DMS153 treated with DMSO at 0.1 percent for 48 hours (cell line): ENCODE results near the gene GLO1.

ENCODE experiments used
- DNase-seq: peaks from one replicate; lab custom pipeline; 2025; ENCODE audit not compliant: unreplicated experiment; lab: John Stamatoyannopoulos, UW

Gene GLO1

DNA sequence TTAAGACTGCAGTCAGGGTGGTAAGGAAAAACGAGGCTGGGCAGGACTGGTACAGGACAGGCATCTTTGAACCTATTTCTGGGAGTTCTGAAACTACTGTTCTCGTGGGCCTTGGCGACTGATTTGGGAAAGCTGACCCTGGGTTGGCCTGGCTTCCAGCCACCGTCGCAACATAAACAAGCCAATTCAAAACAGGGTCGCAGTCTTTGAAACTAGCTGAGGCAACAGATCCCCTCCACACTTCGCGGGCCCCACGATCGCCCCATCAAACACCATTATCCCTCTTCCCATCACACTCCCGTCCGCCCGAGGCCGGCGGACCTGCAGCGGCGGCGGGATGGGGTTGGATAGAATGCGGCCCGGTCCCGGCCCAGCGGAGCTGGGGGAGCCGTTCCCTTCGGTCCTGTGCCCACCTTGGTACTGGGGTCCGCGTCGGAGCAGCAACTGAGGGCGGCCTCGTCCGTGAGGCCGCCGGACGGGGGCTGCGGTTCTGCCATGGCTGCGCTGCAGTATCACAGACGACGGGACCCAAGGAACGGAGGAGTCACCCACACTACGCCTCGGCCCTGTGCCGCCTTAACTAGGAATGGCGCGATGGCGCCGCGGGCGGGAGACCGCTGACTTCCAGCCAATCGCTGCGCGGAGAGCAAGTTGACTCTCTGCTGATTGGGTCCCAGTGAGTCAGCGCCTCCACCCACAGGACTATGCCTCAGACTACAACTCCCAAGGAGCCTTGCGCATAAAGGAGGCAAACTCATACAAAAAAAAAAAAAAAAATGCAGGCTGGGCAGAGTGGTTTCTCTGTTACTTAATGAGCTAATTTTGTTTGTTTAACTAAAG is at the start of gene GLO1:
Gene GLO1 (minus strand): TSS at position 588 of the 840 bp plus-strand sequence. CDS start 91 bp downstream, at position 497.
- peak; percentile 93 for DNase-seq

DNA sequence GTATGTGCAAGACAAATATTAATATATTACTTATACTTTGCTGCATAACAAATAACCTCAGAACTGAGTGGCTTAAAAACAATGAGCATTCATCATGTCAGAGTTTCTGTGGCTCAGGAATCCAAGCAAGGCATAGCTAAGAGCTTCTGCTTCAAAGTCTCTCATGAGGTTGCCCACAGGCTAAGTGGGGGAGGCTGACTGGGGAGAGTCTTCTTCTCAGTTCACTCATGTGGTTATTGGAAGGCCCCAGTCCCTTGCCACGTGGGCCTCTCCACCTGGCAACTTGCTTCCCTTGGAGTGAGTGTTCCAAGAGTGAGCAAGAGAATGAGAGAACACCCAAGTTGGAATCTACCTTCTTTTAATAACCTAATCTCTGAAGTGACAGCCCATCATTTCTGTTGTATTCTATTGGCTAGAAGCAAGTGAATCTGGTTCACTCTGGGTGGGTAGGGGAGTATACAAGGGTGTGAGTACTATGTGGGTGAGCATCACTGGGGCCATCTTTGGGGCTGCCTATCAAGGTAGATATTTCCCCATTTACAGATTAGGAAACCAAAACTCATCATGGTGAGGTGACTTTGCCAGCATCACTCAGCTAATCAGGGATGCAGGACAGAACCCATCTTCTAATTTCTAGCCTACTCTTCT is 48.1 kb upstream of the GLO1 start:
- DNase-seq: no peak

DNA sequence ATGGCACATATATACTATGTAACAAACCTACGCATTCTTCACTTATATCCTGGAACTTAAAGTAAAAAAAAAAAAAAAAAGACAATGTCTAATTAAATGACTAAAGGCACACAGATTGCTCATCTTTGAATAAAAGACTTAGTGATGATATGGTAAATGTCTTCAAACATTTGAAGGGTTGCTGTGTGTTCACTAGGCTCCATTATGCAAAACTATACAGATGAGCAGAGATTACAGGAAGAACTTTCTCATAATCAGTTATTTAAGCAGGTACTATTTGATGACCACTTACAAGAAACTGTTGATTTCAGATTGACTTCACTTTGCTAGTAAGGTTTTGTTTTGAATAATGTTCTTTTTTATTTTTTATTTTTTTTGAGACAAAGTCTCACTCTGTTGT is 46.5 kb upstream of the GLO1 start:
- no peak for DNase-seq

DNA sequence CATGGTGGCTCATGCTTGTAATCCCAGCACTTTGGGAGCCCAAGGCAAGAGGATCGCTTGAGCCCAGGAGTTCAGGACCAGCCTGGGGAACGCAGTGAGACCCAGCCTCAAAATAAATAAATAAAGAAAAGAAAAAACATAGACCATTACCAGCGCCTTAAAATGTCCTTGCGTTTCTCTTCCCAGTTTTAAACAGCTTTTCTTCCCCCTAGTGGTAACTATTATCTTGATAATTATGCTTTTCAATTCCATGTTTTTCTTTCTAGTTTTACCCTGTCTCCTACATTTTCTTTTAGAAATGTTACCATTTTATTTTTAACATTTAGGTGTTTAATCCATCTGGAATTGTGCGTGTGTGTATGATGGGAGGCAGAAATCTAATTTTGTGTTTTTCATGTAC is 36.6 kb upstream of the GLO1 start:
- no peak for DNase-seq

DNA sequence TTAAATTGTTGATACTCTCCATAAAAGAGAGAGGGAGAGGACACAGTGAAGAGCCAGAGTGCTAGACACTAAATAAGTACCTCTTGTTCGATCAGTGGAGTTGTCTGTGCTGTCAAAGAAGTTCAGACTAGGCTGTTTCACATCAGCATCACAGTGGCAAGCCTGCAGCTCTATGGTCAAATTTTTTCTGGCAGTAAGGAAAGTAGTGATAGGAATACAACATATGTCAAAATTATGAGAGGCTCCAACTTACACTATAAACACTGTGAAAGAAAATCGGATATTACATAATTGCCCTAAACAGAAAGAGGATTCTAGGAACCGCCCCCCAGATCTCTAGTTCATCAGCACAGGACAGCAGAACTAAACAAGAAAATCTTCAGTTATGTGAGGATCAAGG is 35.3 kb upstream of the GLO1 start:
- no peak for DNase-seq

DNA sequence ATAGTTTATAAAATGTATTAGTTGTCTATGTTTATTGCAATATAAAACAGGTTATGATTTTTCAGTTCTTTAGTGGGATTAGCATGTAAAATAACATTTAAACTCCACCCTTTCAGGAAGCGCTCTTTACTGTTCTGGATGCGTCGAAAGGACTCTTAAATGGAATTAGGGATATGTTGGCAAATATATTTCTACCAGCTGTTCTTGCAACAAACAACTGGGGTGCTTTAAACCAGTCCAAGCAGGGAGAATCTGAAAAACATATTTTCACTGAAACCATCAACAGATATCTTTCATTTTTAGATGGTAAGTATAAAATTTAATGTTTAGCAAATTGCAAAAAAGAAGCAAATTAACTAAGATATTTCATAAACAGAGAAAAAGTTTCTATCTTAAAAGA is 34.0 kb upstream of the GLO1 start:
- DNase-seq: no peak

DNA sequence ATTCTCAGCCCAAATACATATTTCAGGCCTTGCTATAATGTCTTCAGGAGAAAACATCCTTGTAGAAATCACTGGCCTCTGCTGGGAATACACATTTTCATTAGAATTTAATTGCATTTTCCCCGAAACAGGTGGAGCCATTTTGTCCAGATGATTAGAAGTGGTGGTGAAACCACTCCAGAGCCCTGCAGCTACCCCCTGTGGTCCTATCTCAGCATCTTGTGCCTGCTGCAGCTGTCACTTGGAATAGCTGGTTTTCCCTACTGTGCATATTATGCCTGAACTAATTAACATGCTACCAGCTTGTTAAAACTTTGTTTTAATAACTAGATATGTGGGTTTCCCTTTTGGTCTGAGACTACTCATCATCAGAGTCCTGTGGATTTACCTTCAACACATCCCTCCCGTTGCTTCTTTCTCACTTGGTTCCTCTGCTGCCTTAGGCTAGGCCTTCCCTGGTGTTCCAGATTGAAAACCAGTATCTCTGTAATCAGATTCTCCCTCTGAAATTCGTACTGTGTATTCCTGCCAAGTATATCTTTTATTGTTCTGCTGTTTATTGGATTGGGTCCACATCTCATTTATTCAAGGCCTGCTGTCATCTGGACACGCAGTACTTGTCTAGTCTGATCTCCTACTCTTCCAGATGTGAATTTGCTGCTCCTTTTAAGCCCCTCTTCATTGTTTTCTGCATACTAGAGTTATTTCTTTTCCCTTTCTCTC is 27.4 kb upstream of the GLO1 start:
- DNase-seq: no peak

DNA sequence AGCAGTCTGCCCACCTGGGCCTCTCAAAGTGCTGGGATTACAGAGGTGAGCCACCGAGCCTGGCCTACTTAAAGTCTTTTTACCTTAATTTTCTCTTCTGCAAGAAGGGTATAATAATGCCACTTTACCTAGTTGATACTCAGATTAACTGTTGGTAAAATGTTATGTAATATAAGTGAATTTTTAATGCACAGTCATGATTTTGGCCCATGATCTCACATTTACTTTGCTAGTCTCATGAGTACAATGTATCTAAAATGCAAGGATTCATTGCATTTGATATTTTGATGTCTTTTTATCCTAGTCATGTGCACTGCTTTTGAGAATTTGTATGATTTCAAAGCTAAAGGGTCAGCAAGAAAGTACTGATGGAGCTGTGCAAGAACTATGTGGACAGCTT is 25.3 kb upstream of the GLO1 start:
- no peak for DNase-seq

DNA sequence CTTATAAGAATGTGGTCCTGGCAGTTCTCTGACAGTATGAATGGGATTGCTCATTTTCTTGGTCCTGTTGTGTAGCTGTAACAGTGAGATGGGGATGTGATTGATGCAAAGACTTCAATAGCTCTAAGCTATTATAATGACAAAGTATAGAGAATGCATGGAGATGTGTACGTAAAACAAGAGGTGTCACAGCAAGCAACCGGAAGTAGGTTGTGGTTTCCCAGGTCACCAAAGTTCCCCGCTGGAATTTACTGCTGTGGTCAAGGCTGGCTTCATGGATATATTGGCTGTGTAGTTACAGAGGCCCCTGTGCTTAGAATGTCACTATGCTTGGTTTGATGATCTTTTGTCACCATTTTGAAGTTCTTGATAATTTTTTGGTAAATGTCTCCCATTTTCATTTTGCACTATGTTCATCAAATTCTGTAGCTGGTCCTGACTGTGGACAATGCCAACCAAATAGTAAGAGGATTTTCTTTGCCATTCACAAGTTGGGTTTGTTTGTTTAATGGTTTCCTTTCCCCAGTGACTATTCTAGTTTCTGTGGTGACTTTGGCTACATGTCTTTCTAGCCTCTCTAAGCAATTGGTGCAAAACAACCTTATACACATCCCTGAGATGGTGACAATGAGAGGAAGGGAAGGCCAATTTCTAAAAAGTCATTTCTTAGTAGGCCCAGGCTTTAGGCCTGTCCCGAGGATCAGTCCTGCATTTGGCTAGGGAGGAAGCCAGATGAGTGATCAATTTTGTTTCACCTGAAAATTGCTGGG is 22.7 kb upstream of the GLO1 start:
- DNase-seq: no peak

DNA sequence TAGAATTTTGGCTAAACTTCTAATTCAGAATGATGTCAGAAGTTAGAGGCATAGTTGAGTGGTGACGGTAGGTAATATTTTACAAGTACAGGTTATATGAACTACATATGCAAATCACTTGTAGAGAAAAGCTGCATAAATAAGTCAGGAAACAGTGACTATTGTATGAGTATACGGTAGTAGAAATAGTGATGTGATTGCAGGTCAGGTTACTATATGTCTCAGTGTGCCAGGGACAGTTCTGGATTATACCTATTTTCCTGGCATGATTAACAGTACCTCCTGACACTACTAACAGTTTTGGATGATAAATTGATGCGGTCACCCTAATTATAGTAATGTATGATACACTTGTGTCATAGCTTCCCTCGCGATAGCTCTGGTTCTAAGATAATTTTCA is 21.4 kb upstream of the GLO1 start:
- no peak for DNase-seq

DNA sequence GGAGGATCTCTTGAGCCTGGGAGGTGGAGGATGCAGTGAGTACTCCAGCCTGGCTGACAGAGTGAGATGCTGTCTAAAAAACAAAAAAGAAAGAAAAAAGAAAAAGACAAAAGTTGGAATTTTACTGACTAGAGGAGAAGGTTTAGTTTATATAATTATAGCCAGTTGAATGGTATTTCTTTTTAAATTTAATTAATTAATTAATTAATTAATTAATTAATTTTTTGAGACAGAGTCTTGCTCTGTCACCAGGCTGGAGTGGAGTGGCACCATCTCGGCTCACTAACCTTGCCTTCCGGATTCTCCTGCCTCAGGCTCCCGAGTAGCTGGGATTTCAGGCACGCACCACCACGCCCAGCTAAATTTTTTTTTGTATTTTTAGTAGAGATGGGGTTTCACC is 20.8 kb upstream of the GLO1 start:
- DNase-seq: no peak

DNA sequence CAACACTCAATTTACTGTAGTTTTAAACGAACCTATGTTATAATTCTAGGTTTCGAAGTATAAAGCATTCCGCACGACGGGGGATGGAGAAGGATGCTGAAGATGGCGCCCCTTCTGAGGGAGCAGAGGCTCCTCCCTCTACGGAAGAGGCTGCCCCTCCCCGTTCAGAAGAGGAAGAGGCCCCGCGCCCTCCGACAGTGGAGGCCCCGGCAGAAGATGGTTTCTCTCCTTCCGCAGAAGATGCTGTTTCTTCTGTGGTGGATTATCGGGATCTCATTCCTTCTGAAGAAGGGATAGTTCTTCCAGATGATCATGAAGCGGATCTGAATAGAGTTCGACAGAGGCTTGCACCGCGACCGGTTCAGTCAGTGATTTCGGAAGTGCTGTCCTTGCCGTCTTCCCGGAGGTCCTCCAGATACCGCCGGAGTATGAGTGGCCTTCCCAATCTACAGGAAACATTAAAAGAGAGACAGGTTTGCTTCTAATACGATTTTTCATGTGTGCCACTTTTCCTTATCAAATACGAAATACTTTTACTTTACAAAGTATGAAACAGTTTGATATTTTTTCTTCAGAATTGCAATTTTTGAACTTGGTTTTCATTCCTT is 19.9 kb upstream of the GLO1 start:
- no peak for DNase-seq

DNA sequence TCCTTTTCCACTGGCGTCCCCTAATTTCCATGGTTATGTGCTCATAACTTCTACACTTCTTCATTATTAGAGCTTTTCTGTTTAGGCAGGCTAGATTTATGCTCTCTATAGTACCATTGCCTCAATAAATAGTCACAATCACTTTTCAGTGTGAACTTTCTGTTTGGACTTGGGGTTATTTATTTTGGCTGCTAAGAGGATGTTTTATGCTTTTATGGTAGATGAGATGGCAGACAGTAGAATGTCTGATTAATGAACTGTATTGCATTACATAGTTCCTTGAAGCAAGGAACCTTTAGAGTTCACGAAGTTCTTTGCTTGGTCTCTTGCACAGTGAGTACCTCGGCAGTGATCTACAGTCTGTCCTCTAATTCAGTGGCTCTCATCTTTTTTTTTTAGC is 19.1 kb upstream of the GLO1 start:
- DNase-seq: no peak

DNA sequence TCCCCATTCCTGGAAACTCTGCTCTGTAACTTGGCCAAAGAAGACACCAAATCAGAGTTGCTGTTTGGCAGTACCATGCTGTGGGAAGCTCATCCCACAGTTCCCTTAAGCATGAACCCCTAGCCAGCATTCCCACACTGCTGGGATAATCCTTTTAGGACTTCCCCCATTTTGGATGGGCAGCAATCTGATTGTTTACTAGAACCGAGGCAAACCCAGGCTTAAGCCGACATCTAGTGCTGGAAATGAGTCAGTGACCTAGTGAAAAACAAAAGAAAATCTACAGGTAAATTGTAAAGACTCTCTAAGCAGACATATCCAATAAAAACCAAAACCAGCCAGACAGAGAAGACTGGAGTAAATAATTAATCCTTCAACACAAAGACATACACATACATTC is 17.4 kb upstream of the GLO1 start:
- DNase-seq: no peak

DNA sequence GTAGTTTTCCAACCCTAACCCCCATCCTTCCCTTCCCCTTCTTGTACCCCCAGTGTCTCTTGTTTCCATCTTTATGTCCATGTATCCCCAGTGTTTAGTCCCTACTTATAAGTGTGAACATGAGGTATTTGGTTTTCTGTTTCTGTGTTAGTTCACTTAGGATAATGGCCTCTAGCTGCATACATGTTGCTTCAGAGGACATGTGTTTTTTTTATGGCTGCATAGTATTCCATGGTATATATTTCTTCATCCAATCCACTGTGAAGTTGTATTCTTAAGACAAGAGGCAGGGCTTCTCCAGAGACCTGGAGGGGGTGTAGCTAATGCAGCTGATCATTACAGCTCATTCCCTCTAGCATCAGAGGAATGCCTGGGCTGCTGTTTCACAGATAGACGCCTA is 16.4 kb upstream of the GLO1 start:
- DNase-seq: no peak

DNA sequence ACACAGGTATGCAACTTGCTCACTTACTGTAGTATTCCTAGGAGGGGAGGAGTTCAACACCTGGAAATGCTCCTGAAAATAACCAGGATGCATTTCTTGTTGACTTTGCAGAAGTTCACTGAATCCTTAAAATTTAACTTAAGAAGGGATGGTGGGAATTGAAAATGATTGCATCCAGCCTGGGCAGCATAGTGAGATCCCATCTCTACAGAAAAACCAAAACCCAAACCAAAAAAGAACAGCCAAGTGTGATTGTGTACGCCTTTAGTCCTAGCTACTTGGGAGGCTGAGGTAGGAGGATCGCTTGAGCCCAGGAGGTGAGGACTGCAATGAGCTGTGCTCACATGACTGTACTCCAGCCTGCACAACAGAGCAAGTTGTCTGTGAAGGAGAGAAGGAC is 13.9 kb upstream of the GLO1 start:
- no peak for DNase-seq

DNA sequence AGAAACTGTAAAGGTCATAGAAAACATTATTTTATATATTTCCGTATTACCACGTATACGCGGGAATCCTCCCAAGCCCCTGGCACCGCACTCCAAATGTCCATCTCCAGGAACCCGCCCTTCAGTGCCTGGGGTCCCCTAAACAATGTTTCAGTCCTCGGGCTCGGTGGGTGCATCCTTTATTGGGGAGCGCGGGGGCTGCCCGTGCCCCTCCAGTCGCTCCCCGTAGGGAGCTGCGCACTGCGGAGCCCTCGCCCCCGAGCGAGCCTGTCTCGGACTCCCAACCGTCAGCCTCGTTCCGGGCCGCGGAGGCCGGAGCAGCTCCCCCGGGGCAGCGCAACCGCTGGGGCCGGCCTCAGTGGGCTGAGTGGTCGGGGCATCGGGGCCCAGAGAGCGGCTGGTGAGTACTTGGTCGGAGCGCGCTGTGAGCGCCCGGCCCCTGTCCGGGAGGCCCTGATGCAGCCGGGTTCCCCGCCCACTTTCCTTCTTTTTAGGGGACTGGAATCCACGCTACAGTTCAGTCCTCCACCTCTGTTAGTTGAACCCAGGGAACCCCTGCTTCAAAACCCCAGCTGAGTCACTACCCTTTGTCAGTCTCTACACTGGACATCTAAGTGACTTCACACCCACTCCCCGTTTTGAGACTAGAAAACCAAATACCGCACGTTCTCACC is 12.2 kb upstream of the GLO1 start, which contains the start of gene DNAH8:
Gene DNAH8 (plus strand): TSS at position 296 of the 674 bp plus-strand sequence. CDS start 7,499 bp downstream, outside the sequence.
- DNase-seq: no peak

DNA sequence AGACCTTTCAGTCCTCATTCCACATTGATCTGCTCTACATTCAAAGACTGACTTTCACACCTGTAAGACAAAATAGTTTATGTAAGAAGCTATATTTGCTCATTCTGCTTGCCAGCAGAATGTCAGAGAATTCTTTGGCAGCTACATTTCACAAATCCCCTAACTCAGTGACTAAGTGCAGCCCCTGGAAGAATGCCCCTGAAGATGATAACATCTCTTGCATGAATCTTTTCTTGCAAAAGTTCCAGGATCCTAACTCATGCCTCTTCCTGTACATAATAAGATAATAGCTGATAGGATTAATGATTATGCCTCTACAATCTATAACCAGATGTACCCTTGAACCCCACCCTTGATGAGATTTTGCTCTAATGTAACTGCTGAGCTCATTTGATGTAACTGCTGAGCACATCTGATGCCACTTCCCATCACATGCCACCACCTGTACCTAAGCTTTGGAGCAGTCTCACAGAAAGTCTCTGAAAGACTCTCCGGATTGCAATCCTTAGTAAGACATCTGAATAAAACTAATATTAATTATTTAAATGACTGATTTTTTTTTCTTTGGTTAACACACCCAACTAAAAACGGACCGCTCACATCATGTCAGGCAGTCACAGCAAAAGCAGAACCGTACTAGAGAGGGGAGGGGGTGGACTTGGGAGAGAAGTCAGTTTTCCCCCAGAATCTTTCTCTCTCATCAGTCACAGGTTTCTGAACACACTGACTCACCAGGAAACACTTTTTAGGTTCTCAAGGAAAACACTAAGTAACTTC is 11.5 kb upstream of the GLO1 start:
- DNase-seq: no peak

DNA sequence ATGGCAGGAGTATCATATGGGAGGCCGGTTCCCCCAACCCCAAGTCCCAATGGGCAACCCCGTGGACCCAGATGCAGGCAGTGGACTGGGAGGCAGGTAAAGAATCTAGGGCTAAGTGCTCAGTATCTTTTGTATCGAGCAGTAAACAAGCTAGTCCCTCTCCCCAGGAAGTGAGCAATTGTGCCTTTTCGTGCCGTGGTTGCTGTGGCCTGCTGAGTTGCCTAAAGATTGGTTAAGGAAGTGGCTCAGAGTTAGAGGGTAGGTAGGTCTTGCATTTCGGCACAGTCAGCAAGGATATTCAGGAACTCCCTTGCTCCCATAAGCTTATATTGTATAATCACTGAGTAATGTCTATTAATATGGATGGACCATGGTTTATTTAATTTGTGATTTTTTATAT is 10.9 kb upstream of the GLO1 start:
- no peak for DNase-seq
